HG03442 (cell line): Measurements from ENCODE around the gene ZNF117.
A peak's percentile ranks its signal among the peaks of the same experiment; 100 is the strongest.
"Not testable (repeated sequence)": the region's sequence is repeated elsewhere in the genome, so short reads cannot be mapped to it uniquely, and the experiment has no call there.

Experiments used
- ATAC-seq: cut with Tn5 transposase; IDR thresholded peaks from one replicate; pipeline ENCODE4 v1.9.1; 2021; ENCODE audit warnings: mild to moderate bottlenecking, moderate library complexity; ENCODE audit not compliant: unreplicated experiment

Gene ZNF117

GRCh38 chr7:64997164-64997908 lies 6.5 kb upstream of the ZNF117 start:
- no peak for ATAC-seq

- no peak for ATAC-seq
Measured at GRCh38 chr7:64996305-64996704, 5.5 kb upstream of the ZNF117 start.

GRCh38 chr7:64993901-64994300 lies 3.1 kb upstream of the ZNF117 start:
- ATAC-seq, result no peak

- no peak for ATAC-seq
Measured at GRCh38 chr7:64992971-64993370, 2.1 kb upstream of the ZNF117 start.

GRCh38 chr7:64990216-64990615 lies 620 bp downstream of the ZNF117 start:
- no peak for ATAC-seq

- ATAC-seq, result no peak
Measured at GRCh38 chr7:64978497-64979203, 12.2 kb downstream of the ZNF117 start.

- no peak for ATAC-seq
Measured at GRCh38 chr7:64965594-64965993, 25.2 kb downstream of the ZNF117 start.

- no peak for ATAC-seq
Measured at GRCh38 chr7:64959072-64959747, 31.6 kb downstream of the ZNF117 start.

- ATAC-seq, result peak; percentile 66
Measured at GRCh38 chr7:64951250-64951848, 39.5 kb downstream of the ZNF117 start.

- not testable (repeated sequence) for ATAC-seq
Measured at GRCh38 chr7:64950673-64951072, 40.2 kb downstream of the ZNF117 start.

GRCh38 chr7:64948774-64949173 lies 42.1 kb downstream of the ZNF117 start:
- ATAC-seq, result not testable (repeated sequence)

GRCh38 chr7:64947252-64948000 lies 43.4 kb downstream of the ZNF117 start:
- ATAC-seq, result no peak

GRCh38 chr7:64946772-64947171 lies 44.1 kb downstream of the ZNF117 start:
- no peak for ATAC-seq

GRCh38 chr7:64945503-64946175 lies 45.2 kb downstream of the ZNF117 start:
- ATAC-seq, result no peak

GRCh38 chr7:64944667-64945502 lies 46.0 kb downstream of the ZNF117 start:
- not testable (repeated sequence) for ATAC-seq

- not testable (repeated sequence) for ATAC-seq
Measured at GRCh38 chr7:64940021-64940420, 50.8 kb downstream of the ZNF117 start.

- no peak for ATAC-seq
Measured at GRCh38 chr7:64938540-64938939, 52.3 kb downstream of the ZNF117 start.

GRCh38 chr7:64934478-64934877 lies 56.4 kb downstream of the ZNF117 start:
- ATAC-seq, result no peak
